Breast epithelium (tissue), 4 donors: ENCODE results near the gene TLE1. TPM values are rescaled to one million over a fixed set of nuclear protein-coding genes. Genes with fewer than 3 reads are reported as not detected.

Source experiments
- DNase-seq, 2 donors: peaks; one replicate each; pipeline ENCODE4 v3.0.0-alpha.2; 2019; ENCODE audit warnings: low spot score in 2 of 2
- H3K27ac ChIP-seq, 2 donors: fragments of 200-600 bp; sonication (generic) in 1 of 2; one replicate each; pipeline ENCODE4 v1.5.1; 2016 to 2019; ENCODE audit warnings: mild to moderate bottlenecking in 1 of 2
- H3K27me3 ChIP-seq, 2 donors: fragments of 200-600 bp; sonication (generic) in 1 of 2; one replicate each; pipeline versions ENCODE4 v1.5.1 to v1.6.0; 2017 to 2019; ENCODE audit warnings: control low read depth in 1 of 2, mild to moderate bottlenecking in 1 of 2
- H3K36me3 ChIP-seq: fragments of 200-600 bp; one replicate; pipeline ENCODE4 v1.5.1; 2019
- H3K4me1 ChIP-seq, 2 donors: fragments of 200-600 bp; sonication (generic); one replicate each; pipeline ENCODE4 v1.5.1; 2016 to 2019; ENCODE audit warnings: control low read depth in 1 of 2
- H3K4me3 ChIP-seq, 3 donors: fragments of 200-600 bp; sonication (generic); 1 replicate in 2 of 3; 2 replicates in 1 of 3; pipeline ENCODE4 v1.5.1; 2016 to 2019; ENCODE audit warnings: mild to moderate bottlenecking in 3 of 3, moderate library complexity in 2 of 3
- H3K9me3 ChIP-seq, 2 donors: fragments of 200-600 bp; sonication (generic) in 1 of 2; one replicate each; pipeline ENCODE4 v1.5.1; 2016 to 2019; ENCODE audit warnings: control low read depth in 1 of 2
- POLR2A ChIP-seq: fragments of 450-650 bp; IDR thresholded peaks from one replicate; pipeline ENCODE4 v1.6.1; 2016; ENCODE audit warnings: antibody characterized with exemption, mild to moderate bottlenecking, moderate library complexity
- POLR2AphosphoS5 ChIP-seq, 3 donors: sonication (generic); formaldehyde crosslinking; IDR thresholded peaks; one replicate each; pipeline ENCODE4 v1.6.1; 2017; ENCODE audit warnings: antibody characterized with exemption in 3 of 3
- intact Hi-C: fragments of 100-400 bp; cut with DNase I; formaldehyde crosslinking; loops from one replicate; pipeline ENCODE4 v1.15.1; 2023; ENCODE audit warnings: low total_unique reads
- total RNA-seq, 3 donors: library from RNA; depleted of rRNA; stranded (reverse); fragments of >200 nt; gene quantifications; one replicate each; pipeline ENCODE4 v1.1.0, GENCODE V29; 2016
- TF ChIP-seq, protein P1 (sequence below), 3 donors: fragments of 450-650 bp; IDR thresholded peaks; one replicate each; pipeline ENCODE4 v1.5.1; 2016 to 2017; ENCODE audit warnings: antibody characterized with exemption in 3 of 3, mild to moderate bottlenecking in 3 of 3, moderate library complexity in 3 of 3

The TLE1 gene
- total RNA-seq, 3 donors from 2014 or later, result 41.1 to 52.1 (median 47.4) TPM

DNA sequence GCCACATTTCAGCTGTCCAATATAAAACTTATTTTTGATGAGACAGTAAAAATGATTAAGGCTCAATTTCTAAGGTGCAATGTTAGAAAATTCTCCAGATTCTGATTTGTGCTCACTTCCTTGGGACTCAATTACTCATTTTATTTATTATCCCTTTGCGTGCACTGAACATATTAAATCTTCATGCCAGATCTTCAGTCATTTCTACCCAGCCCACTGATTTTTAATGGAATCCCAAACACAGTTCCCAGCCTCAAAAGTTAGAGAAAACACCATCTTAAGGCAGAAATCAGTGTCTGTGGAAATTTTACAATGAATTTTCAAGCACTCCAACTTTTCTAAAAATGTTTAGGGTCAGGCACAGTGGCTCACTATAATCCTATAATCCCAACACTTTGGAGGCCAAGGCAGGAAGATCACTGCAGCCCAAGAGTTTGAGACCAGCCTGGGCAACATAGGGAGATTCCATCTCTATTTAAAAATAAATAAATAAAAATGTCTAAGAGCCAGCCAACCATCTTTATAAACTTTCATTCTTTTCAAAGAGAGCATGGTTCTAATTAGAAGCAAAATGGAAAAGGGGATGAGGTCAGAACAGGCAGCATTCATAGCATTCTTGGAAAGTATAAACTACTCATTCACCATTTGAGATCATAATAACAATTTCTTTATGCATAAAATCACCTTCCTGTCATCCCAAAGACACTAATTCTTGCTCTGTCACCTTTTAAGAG lies 53.7 kb downstream of the TLE1 start:
- no peaks in the 10 kb centered on the region for H3K27me3 ChIP-seq
- no peaks in the 10 kb centered on the region for H3K9me3 ChIP-seq
- TF ChIP-seq, protein P1, sequence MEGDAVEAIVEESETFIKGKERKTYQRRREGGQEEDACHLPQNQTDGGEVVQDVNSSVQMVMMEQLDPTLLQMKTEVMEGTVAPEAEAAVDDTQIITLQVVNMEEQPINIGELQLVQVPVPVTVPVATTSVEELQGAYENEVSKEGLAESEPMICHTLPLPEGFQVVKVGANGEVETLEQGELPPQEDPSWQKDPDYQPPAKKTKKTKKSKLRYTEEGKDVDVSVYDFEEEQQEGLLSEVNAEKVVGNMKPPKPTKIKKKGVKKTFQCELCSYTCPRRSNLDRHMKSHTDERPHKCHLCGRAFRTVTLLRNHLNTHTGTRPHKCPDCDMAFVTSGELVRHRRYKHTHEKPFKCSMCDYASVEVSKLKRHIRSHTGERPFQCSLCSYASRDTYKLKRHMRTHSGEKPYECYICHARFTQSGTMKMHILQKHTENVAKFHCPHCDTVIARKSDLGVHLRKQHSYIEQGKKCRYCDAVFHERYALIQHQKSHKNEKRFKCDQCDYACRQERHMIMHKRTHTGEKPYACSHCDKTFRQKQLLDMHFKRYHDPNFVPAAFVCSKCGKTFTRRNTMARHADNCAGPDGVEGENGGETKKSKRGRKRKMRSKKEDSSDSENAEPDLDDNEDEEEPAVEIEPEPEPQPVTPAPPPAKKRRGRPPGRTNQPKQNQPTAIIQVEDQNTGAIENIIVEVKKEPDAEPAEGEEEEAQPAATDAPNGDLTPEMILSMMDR (IDR thresholded peaks at IDR 0.05), result no peak
- intact Hi-C loops, result no loop called here
- H3K4me3 ChIP-seq, result no peak overlapping the region
- no peaks in the 10 kb centered on the region for H3K36me3 ChIP-seq
- no peak for DNase-seq
- H3K4me1 ChIP-seq, result no peaks in the 10 kb centered on the region
- no peak overlapping the region for H3K27ac ChIP-seq

DNA sequence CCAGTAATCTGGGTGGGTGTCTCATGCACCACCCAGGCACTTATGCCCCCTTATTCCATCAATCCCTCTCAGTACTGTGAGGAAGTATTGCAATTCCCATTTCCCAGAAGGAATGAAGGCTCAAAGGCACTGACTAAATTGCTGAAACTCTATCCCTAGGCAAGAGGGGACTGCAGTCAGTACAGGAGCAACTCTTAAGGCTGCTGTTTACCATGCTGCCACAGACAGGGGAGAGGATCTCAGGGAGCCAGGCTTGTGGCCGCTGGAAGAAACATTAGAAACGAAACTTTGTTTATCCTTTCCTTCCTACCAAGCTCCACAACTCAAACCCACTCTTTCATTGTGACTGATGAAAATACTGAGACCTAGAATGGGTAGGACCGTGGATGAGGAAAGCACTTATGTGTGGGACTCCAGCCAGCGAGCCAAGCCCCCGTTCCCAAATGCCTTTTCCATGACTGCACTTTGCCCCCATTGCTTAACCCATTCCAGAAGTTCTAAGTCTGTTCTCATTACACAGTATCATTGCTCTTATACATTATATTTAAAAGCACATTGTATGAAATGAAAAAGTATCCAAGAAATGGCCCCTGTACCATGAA lies 54.3 kb downstream of the TLE1 start:
- Histone ChIP-seq H3K27me3 (no peaks in the 10 kb centered on the region), H3K27ac (no peak overlapping the region), H3K36me3 (no peaks in the 10 kb centered on the region), H3K4me3 (no peak overlapping the region), H3K9me3 (no peaks in the 10 kb centered on the region), H3K4me1 (no peaks in the 10 kb centered on the region)
- intact Hi-C loops, result no loop called here
- DNase-seq, result no peak
- TF ChIP-seq POLR2A, result no peak
- no peak for TF ChIP-seq POLR2AphosphoS5 (IDR thresholded peaks at IDR 0.05)
- TF ChIP-seq, protein P1 (IDR thresholded peaks at IDR 0.05), result no peak

DNA sequence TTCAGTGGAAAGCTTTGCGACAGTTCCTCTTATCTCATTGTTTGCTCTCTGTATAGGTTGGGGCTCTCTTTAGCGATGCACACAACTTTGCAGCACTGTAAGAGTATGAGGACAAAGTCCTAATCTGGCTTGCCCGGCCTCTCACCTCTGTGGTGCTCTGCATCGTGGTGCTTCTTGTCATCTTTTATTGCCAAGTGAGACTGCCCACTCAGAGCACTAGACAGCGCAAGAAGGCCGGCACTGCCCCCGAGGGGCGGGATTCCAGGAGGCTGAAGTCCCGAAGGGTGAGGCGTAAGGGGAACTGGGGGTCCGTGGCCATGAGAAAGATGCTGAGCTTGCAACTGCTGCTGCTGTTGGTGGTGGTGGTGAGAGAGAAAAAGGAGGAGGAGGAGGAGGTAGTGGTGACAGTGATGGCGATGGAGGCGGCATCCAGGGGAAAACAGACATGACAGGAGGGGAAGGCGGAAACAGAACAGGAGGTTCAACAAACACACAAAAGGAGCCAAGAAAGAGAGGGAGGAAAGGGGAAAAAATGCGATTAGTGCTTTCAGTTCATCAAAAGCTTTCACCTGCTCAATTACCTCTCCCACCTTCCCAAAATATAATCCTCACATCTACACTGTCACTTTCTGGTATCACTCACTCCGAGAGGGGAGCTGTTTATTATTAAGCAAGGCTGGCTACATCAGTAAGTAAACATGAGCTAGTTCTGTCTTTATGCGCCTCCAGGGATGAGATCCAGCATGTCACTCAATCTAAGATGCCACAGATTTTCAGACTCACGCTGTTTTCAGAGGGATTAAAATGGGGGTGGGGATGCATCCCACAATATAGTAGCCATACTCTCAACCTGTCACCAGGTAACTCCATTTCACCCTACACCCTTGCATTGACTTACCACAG lies 55.1 kb downstream of the TLE1 start:
- Histone ChIP-seq H3K4me1 (no peaks in the 10 kb centered on the region), H3K9me3 (no peaks in the 10 kb centered on the region), H3K27ac (no peak overlapping the region), H3K27me3 (no peaks in the 10 kb centered on the region), H3K36me3 (no peaks in the 10 kb centered on the region), H3K4me3 (no peak overlapping the region)
- TF ChIP-seq POLR2AphosphoS5 (IDR thresholded peaks at IDR 0.05) (no peak), POLR2A (no peak)
- TF ChIP-seq, protein P1 (IDR thresholded peaks at IDR 0.05), result no peak
- intact Hi-C loops, result no loop called here
- no peak for DNase-seq

DNA sequence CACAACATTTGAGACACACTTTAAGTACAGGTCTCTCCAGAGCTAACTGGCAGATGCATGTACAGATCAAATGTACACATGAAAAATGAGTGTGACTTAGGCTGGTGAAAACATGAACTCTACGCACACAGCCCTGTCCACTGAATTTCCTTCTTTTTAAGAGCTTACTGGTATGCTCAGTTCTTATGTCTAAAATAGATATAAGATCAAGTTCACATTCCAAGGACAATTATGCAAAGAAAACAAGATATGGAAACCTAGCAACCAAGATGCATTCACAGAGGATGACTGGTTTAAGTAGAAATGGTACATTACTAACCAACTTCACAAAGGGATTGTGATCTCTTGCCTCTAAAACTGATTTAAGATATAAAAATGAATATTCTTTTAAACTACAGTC lies 56.7 kb downstream of the TLE1 start:
- Histone ChIP-seq H3K27me3 (no peaks in the 10 kb centered on the region), H3K4me1 (no peaks in the 10 kb centered on the region), H3K36me3 (no peaks in the 10 kb centered on the region), H3K27ac (no peak overlapping the region), H3K4me3 (no peak overlapping the region), H3K9me3 (no peaks in the 10 kb centered on the region)
- DNase-seq, result no peak
- intact Hi-C loops, result no loop called here
- TF ChIP-seq POLR2AphosphoS5 (IDR thresholded peaks at IDR 0.05) (no peak), POLR2A (no peak)
- TF ChIP-seq, protein P1 (IDR thresholded peaks at IDR 0.05), result no peak
